Measurements from ENCODE around the gene NKX2-8. TPM values are rescaled to one million over a fixed set of nuclear protein-coding genes. Genes with fewer than 3 reads are reported as not detected.
A peak's percentile ranks its signal among the peaks of the same experiment; 100 is the strongest.

The NKX2-8 gene
- polyA plus RNA-seq, 3 donors = not detected

DNA sequence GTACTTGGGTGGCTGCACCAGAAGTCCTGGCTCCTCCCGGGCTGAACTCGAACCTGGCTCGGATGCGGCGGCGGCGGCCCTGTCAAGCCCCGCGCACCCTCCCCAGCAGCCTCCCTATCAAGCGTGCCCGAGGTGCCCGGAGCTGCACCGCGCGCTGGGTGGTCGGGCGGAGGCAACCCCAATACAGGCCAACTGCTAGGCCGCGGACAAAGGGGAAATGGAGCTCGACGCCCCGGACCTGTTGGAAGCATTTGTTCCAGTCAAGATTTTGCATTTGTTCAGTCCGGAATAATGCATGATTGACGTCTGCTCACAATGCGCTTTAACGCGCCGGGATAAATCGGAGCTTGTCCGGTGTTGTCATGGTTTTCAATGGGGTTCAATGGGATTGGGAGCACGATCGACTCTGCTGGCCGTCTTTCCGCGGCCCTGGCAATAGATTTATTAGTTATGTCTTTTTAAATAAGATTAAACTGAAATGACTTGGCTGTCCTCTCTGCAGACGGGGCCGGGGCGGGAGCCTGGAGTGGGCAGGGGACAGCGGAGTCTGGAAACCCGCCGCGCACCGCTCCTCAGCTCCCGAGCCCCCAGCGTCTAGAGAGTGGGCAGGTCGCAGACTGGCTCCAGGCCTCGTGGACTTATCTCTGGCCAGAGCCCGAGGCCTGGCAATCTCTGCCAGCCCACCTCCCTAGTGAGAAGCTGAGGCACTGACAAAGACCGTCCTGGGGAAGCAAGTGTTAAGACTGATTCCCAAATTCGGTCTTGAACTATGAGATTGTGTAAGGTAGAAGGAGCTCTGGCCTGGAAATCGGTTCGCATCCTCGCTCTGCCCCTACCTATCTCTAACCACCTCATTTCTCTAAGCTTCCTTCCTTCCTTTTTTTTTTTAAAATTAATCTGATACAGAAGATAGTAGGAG, 1.7 kb upstream of the NKX2-8 start:
- WGBS (ENCODE audit: insufficient coverage) = 7% methylated on average over 48 of the region's 53 CpGs

DNA sequence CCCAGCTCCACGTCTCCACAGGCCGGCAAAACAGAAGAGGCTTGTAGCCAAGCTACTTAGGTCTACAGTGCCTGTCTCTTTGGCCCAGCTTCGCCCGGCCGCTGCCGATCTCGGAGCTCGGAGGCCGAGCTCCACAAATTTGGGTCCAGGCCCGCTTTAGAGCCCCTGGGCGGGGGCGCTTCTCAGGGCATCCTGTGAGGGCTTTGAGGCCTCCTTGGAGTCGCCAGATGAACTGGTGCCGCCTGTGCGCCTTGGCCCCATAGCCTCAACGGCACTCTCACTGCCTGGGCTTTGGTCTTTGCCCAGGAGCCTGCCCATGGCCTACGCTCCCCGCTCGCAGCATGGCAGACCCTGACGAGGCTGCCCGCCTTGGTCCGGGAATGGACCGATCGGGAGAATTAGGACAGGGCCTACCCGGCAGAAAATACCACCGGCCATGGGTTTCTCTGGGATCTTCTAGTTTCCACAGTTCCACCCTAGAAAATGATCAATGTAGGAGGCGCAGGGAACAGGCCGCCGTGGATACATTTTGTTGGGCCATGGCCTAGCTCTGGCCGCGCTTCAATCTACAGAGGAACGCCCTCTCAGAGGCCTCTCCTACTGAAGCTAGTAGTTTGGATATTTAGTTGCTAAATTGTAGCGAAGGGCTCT, 953 bp upstream of the NKX2-8 start:
- no peaks in the 10 kb centered on the region for H4K20me1 ChIP-seq (ENCODE audit: insufficient read depth, low read length)
- intact Hi-C loops (cut with micrococcal nuclease) = no loop called here
- no peak overlapping the region for H3K4me2 ChIP-seq (replicated peaks; ENCODE audit: extremely low read depth, low read length, poor library complexity, severe bottlenecking)
- Mint-ChIP-seq H3K27me3 (ENCODE audit: low read depth in 3 of 3) (peaks cover 78 to 91% (median 83%) of the 10 kb centered on the region in 3 donors), H3K36me3 (no peaks in the 10 kb centered on the region), H3K4me1 (peaks cover 2% of the 10 kb centered on the region), H3K4me3 (peak overlapping the region in 1 of 2 donors; percentile 60), H3K27ac (no peak overlapping the region), H3K9me3 (peaks cover 0 to 28% (median 5%) of the 10 kb centered on the region in 7 donors)
- H3K27ac ChIP-seq (ENCODE audit: low read depth in 1 of 2, low read length in 2 of 2) = no peak overlapping the region
- WGBS (ENCODE audit: insufficient coverage) = 7% methylated on average over 30 of the region's 33 CpGs
- H3K36me3 ChIP-seq (replicated peaks in 1 of 2; ENCODE audit: control insufficient read depth in 1 of 2, insufficient read depth in 2 of 2, low read length in 2 of 2) = no peaks in the 10 kb centered on the region
- TF ChIP-seq, protein P1, sequence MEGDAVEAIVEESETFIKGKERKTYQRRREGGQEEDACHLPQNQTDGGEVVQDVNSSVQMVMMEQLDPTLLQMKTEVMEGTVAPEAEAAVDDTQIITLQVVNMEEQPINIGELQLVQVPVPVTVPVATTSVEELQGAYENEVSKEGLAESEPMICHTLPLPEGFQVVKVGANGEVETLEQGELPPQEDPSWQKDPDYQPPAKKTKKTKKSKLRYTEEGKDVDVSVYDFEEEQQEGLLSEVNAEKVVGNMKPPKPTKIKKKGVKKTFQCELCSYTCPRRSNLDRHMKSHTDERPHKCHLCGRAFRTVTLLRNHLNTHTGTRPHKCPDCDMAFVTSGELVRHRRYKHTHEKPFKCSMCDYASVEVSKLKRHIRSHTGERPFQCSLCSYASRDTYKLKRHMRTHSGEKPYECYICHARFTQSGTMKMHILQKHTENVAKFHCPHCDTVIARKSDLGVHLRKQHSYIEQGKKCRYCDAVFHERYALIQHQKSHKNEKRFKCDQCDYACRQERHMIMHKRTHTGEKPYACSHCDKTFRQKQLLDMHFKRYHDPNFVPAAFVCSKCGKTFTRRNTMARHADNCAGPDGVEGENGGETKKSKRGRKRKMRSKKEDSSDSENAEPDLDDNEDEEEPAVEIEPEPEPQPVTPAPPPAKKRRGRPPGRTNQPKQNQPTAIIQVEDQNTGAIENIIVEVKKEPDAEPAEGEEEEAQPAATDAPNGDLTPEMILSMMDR (IDR thresholded peaks at IDR 0.05) = no peak
- no peak for DNase-seq
- H3K79me2 ChIP-seq (ENCODE audit: insufficient read depth, low read length) = no peaks in the 10 kb centered on the region
- no peak overlapping the region for H3K4me3 ChIP-seq (replicated peaks in 1 of 3; ENCODE audit: low read depth in 2 of 3, low read length in 3 of 3)
- H3K9me3 ChIP-seq (replicated peaks in 1 of 2; ENCODE audit: control insufficient read depth in 1 of 2, insufficient read depth in 1 of 2, low read length in 2 of 2) = peaks cover 0 to 22% of the 10 kb centered on the region in 2 donors
- H3K27me3 ChIP-seq (ENCODE audit: control insufficient read depth in 2 of 2, insufficient read depth in 2 of 2, low read length in 2 of 2) = peaks cover 68 to 97% of the 10 kb centered on the region in 2 donors
- H3K4me1 ChIP-seq (ENCODE audit: control insufficient read depth in 1 of 2, insufficient read depth in 2 of 2, low read length in 2 of 2) = no peaks in the 10 kb centered on the region
- H2AFZ ChIP-seq (ENCODE audit: insufficient read depth, low read depth, low read length, poor library complexity, severe bottlenecking) = no peak overlapping the region
- no peak overlapping the region for H3K9ac ChIP-seq (ENCODE audit: insufficient read depth, low read length, poor library complexity, severe bottlenecking)

More for the DNA sequence above, 1.7 kb upstream of the NKX2-8 start:
- H3K27ac Mint-ChIP-seq = no peak overlapping the region
- no peaks in the 10 kb centered on the region for H3K79me2 ChIP-seq (ENCODE audit: insufficient read depth, low read length)
- peaks cover 69 to 97% of the 10 kb centered on the region in 2 donors for H3K27me3 ChIP-seq (ENCODE audit: control insufficient read depth in 2 of 2, insufficient read depth in 2 of 2, low read length in 2 of 2)
- H3K4me1 Mint-ChIP-seq = peaks cover 2% of the 10 kb centered on the region
- H3K4me3 Mint-ChIP-seq = peak overlapping the region in 1 of 2 donors; percentile 72
- intact Hi-C loops (cut with micrococcal nuclease) = no loop called here
- H3K36me3 Mint-ChIP-seq = no peaks in the 10 kb centered on the region
- no peak overlapping the region for H2AFZ ChIP-seq (ENCODE audit: insufficient read depth, low read depth, low read length, poor library complexity, severe bottlenecking)
- no peak overlapping the region for H3K9ac ChIP-seq (ENCODE audit: insufficient read depth, low read length, poor library complexity, severe bottlenecking)
- H3K36me3 ChIP-seq (replicated peaks in 1 of 2; ENCODE audit: control insufficient read depth in 1 of 2, insufficient read depth in 2 of 2, low read length in 2 of 2) = no peaks in the 10 kb centered on the region
- peaks cover 0 to 28% (median 4%) of the 10 kb centered on the region in 7 donors for H3K9me3 Mint-ChIP-seq
- H3K4me1 ChIP-seq (ENCODE audit: control insufficient read depth in 1 of 2, insufficient read depth in 2 of 2, low read length in 2 of 2) = no peaks in the 10 kb centered on the region
- TF ChIP-seq, protein P1 (IDR thresholded peaks at IDR 0.05) = no peak
- H3K27me3 Mint-ChIP-seq (ENCODE audit: low read depth in 3 of 3) = peaks cover 80 to 91% (median 81%) of the 10 kb centered on the region in 3 donors
- H3K4me2 ChIP-seq (replicated peaks; ENCODE audit: extremely low read depth, low read length, poor library complexity, severe bottlenecking) = no peak overlapping the region
- no peaks in the 10 kb centered on the region for H4K20me1 ChIP-seq (ENCODE audit: insufficient read depth, low read length)
- no peak overlapping the region for H3K27ac ChIP-seq (ENCODE audit: low read depth in 1 of 2, low read length in 2 of 2)
- no peak overlapping the region for H3K4me3 ChIP-seq (replicated peaks in 1 of 3; ENCODE audit: low read depth in 2 of 3, low read length in 3 of 3)
- DNase-seq = no peak
- peaks cover 0 to 22% of the 10 kb centered on the region in 2 donors for H3K9me3 ChIP-seq (replicated peaks in 1 of 2; ENCODE audit: control insufficient read depth in 1 of 2, insufficient read depth in 1 of 2, low read length in 2 of 2)
